Common myeloid progenitor, CD34-positive (primary cell): ENCODE measurements around the gene GRID1.

Experiments
- CTCF ChIA-PET: fragments of 350-600 bp; sonication (Branson Sonifier 250); formaldehyde crosslinking; loops from one replicate; lab custom pipeline; 2021; ENCODE audit warnings: antibody characterized with exemption; lab: Charles Lee
- POLR2A ChIA-PET: fragments of 350-600 bp; sonication (Branson Sonifier 250); formaldehyde crosslinking; loops from one replicate; lab custom pipeline; 2021; ENCODE audit warnings: antibody characterized with exemption; lab: Charles Lee
- DNase-seq, 3 donors: peaks; one replicate each; pipeline versions ENCODE4 v3.0.0 to v3.0.0-alpha.2; 2013
- H3K27ac ChIP-seq, 2 experiments: 1 replicate in 1 of 2; 2 replicates in 1 of 2; pipeline ENCODE4 v1.7.0; 2013; ENCODE audit warnings: inconsistent platforms in 2 of 2, low read length in 2 of 2, mild to moderate bottlenecking in 2 of 2, low read depth in 1 of 2, moderate library complexity in 1 of 2; ENCODE audit not compliant: severe bottlenecking in 2 of 2, insufficient read depth in 1 of 2, poor library complexity in 1 of 2
- H3K27me3 ChIP-seq, 5 experiments: replicated peaks in 2 of 5; 1 replicate in 3 of 5; 2 replicates in 2 of 5; pipeline versions ENCODE4 v1.6.1 to v1.7.0; 2013; ENCODE audit warnings: low read length in 4 of 5, mild to moderate bottlenecking in 2 of 5, moderate library complexity in 2 of 5, inconsistent platforms in 1 of 5; ENCODE audit not compliant: insufficient read depth in 5 of 5, control insufficient read depth in 4 of 5
- H3K36me3 ChIP-seq, 4 experiments: 1 replicate in 2 of 4; 2 replicates in 2 of 4; pipeline versions ENCODE4 v1.6.1 to v1.7.0; 2013; ENCODE audit warnings: low read length in 3 of 4, control low read depth in 1 of 4, mild to moderate bottlenecking in 1 of 4; ENCODE audit not compliant: control insufficient read depth in 4 of 4, insufficient read depth in 4 of 4
- H3K4me1 ChIP-seq, 4 experiments: 1 replicate in 3 of 4; 2 replicates in 1 of 4; pipeline versions ENCODE4 v1.6.1 to v1.7.1; 2013; ENCODE audit warnings: low read length in 3 of 4, mild to moderate bottlenecking in 3 of 4, control low read depth in 1 of 4, inconsistent platforms in 1 of 4, moderate library complexity in 1 of 4; ENCODE audit not compliant: control insufficient read depth in 4 of 4, insufficient read depth in 4 of 4; ENCODE audit errors: control extremely low read depth in 1 of 4
- H3K4me3 ChIP-seq, 7 experiments: 1 replicate in 4 of 7; 2 replicates in 3 of 7; pipeline versions ENCODE4 v1.5.1 to v1.7.0; 2013; ENCODE audit warnings: mild to moderate bottlenecking in 7 of 7, low read length in 6 of 7, moderate library complexity in 6 of 7, inconsistent platforms in 2 of 7, low read depth in 2 of 7, control low read depth in 1 of 7; ENCODE audit not compliant: insufficient read depth in 4 of 7, control insufficient read depth in 1 of 7; ENCODE audit errors: extremely low read depth in 1 of 7
- H3K9me3 ChIP-seq, 5 experiments: 1 replicate in 4 of 5; 2 replicates in 1 of 5; pipeline versions ENCODE4 v1.6.1 to v1.7.1; 2013; ENCODE audit warnings: low read length in 4 of 5, mild to moderate bottlenecking in 2 of 5, inconsistent platforms in 1 of 5, low read depth in 1 of 5, moderate library complexity in 1 of 5; ENCODE audit not compliant: control insufficient read depth in 4 of 5, insufficient read depth in 2 of 5; ENCODE audit errors: control extremely low read depth in 1 of 5
- WGBS: methylation state at CpG from one replicate; pipeline ENCODE4 v1.1.5; 2013; ENCODE audit not compliant: insufficient coverage; 5-methylcytosine and 5-hydroxymethylcytosine counted together

Gene GRID1

GRCh38 chr10:86215046-86215445 is 151.5 kb downstream of the GRID1 start:
- ChIA-PET CTCF (no interaction called here), POLR2A (no interaction called here)
- Histone ChIP-seq H3K27ac (no peak overlapping the region), H3K9me3 (no peaks in the 10 kb centered on the region), H3K4me1 (no peaks in the 10 kb centered on the region), H3K4me3 (no peak overlapping the region), H3K27me3 (peaks cover 0 to 11% (median under 1%) of the 10 kb centered on the region in 5 experiments), H3K36me3 (no peaks in the 10 kb centered on the region)
- DNase-seq, result no peak
- WGBS, result 100% methylated on average over 1 of the region's 4 CpGs

- no peaks in the 10 kb centered on the region for H3K9me3 ChIP-seq
- peaks cover 0 to 11% (median 6%) of the 10 kb centered on the region in 5 experiments for H3K27me3 ChIP-seq
- no peaks in the 10 kb centered on the region for H3K4me1 ChIP-seq
- DNase-seq, result no peak
- ChIA-PET POLR2A (no interaction called here), CTCF (interaction anchor here (0.6 kb wide), 1 partner anchor 376 kb away, joined by 3 read pairs; no protein-coding TSS in a partner anchor)
- no peaks in the 10 kb centered on the region for H3K36me3 ChIP-seq
- no peak overlapping the region for H3K4me3 ChIP-seq
- 100% methylated on average over 3 of the region's 7 CpGs for WGBS
- no peak overlapping the region for H3K27ac ChIP-seq
Measured at GRCh38 chr10:86213148-86213547, 153.4 kb downstream of the GRID1 start.

GRCh38 chr10:86212391-86212700 is 154.2 kb downstream of the GRID1 start:
- ChIA-PET CTCF (no interaction called here), POLR2A (no interaction called here)
- no peak overlapping the region for H3K27ac ChIP-seq
- H3K4me3 ChIP-seq, result no peak overlapping the region
- H3K36me3 ChIP-seq, result no peaks in the 10 kb centered on the region
- WGBS, result 85% methylated on average over 6 of the region's 6 CpGs
- no peak for DNase-seq
- no peaks in the 10 kb centered on the region for H3K9me3 ChIP-seq
- H3K27me3 ChIP-seq, result peaks cover 0 to 11% (median 6%) of the 10 kb centered on the region in 5 experiments
- H3K4me1 ChIP-seq, result no peaks in the 10 kb centered on the region

GRCh38 chr10:86211691-86212390 is 154.8 kb downstream of the GRID1 start:
- WGBS, result 87% methylated on average over 8 of the region's 8 CpGs
- no peaks in the 10 kb centered on the region for H3K36me3 ChIP-seq
- CTCF ChIA-PET, result no interaction called here
- DNase-seq, result no peak
- H3K27me3 ChIP-seq, result peaks cover 0 to 11% (median 6%) of the 10 kb centered on the region in 5 experiments
- no peak overlapping the region for H3K27ac ChIP-seq
- POLR2A ChIA-PET, result no interaction called here
- no peak overlapping the region for H3K4me3 ChIP-seq
- H3K4me1 ChIP-seq, result no peaks in the 10 kb centered on the region
- no peaks in the 10 kb centered on the region for H3K9me3 ChIP-seq

- Histone ChIP-seq H3K27me3 (peaks cover 0 to 8% (median 6%) of the 10 kb centered on the region in 5 experiments), H3K4me3 (no peak overlapping the region), H3K27ac (no peak overlapping the region), H3K36me3 (no peaks in the 10 kb centered on the region), H3K9me3 (no peaks in the 10 kb centered on the region), H3K4me1 (no peaks in the 10 kb centered on the region)
- 86% methylated on average over 9 of the region's 10 CpGs for WGBS
- POLR2A ChIA-PET, result no interaction called here
- no peak for DNase-seq
- CTCF ChIA-PET, result no interaction called here
Measured at GRCh38 chr10:86210416-86210815, 156.2 kb downstream of the GRID1 start.

GRCh38 chr10:86209726-86210125 is 156.9 kb downstream of the GRID1 start:
- POLR2A ChIA-PET, result no interaction called here
- no peak for DNase-seq
- CTCF ChIA-PET, result interaction anchor here (1.1 kb wide), 1 partner anchor 39 kb away, joined by 3 read pairs; no protein-coding TSS in a partner anchor
- no peaks in the 10 kb centered on the region for H3K9me3 ChIP-seq
- WGBS, result 92% methylated on average over 1 of the region's 1 CpG
- no peak overlapping the region for H3K4me3 ChIP-seq
- no peaks in the 10 kb centered on the region for H3K36me3 ChIP-seq
- H3K27ac ChIP-seq, result no peak overlapping the region
- peaks cover 0 to 6% (median 3%) of the 10 kb centered on the region in 5 experiments for H3K27me3 ChIP-seq
- H3K4me1 ChIP-seq, result no peaks in the 10 kb centered on the region

- no peaks in the 10 kb centered on the region for H3K9me3 ChIP-seq
- no peak for DNase-seq
- H3K4me3 ChIP-seq, result no peak overlapping the region
- no peak overlapping the region for H3K27ac ChIP-seq
- WGBS, result 97% methylated on average over 7 of the region's 12 CpGs
- peaks cover 0 to 6% (median 3%) of the 10 kb centered on the region in 5 experiments for H3K27me3 ChIP-seq
- CTCF ChIA-PET, result no interaction called here
- POLR2A ChIA-PET, result no interaction called here
- H3K36me3 ChIP-seq, result no peaks in the 10 kb centered on the region
- no peaks in the 10 kb centered on the region for H3K4me1 ChIP-seq
Measured at GRCh38 chr10:86207226-86207625, 159.4 kb downstream of the GRID1 start.
